Measurements from ENCODE around the gene AP1B1. TPM values are rescaled to one million over a fixed set of nuclear protein-coding genes. Genes with fewer than 3 reads are reported as not detected.

AP1B1 gene
- total RNA-seq, 2 donors from 2014 or later = 41.2 to 42.8 TPM

- DNase-seq = no peak
- no peak overlapping the region for H3K4me3 Mint-ChIP-seq
- no peaks in the 10 kb centered on the region for H3K9me3 ChIP-seq (ENCODE audit: control insufficient read depth, low read length, poor library complexity, severe bottlenecking)
- peak overlapping the region; percentile 90 for H3K27ac Mint-ChIP-seq
- H3K27me3 Mint-ChIP-seq = no peaks in the 10 kb centered on the region
- no peak for ATAC-seq
- H3K4me1 Mint-ChIP-seq = peaks cover 17% of the 10 kb centered on the region
- peaks cover 18% of the 10 kb centered on the region for H3K36me3 Mint-ChIP-seq (ENCODE audit: low read depth)
Measured at GRCh38 chr22:29300467-29300806, 87.9 kb downstream of the AP1B1 start.

GRCh38 chr22:29299136-29299900 lies 89.1 kb downstream of the AP1B1 start:
- Mint-ChIP-seq H3K27me3 (no peaks in the 10 kb centered on the region), H3K4me1 (peaks cover 17% of the 10 kb centered on the region), H3K27ac (peak overlapping the region; percentile 78), H3K4me3 (peak overlapping the region; percentile 49), H3K36me3 (ENCODE audit: low read depth) (peaks cover 18% of the 10 kb centered on the region)
- H3K9me3 ChIP-seq (ENCODE audit: control insufficient read depth, low read length, poor library complexity, severe bottlenecking) = no peaks in the 10 kb centered on the region
- ATAC-seq = no peak
- DNase-seq = no peak

- no peaks in the 10 kb centered on the region for H3K9me3 ChIP-seq (ENCODE audit: control insufficient read depth, low read length, poor library complexity, severe bottlenecking)
- DNase-seq (no peak), ATAC-seq (no peak)
- Mint-ChIP-seq H3K27me3 (no peaks in the 10 kb centered on the region), H3K27ac (no peak overlapping the region), H3K4me1 (peaks cover 17% of the 10 kb centered on the region), H3K4me3 (no peak overlapping the region), H3K36me3 (ENCODE audit: low read depth) (peaks cover 18% of the 10 kb centered on the region)
Measured at GRCh38 chr22:29298641-29299040, 89.7 kb downstream of the AP1B1 start.

GRCh38 chr22:29292379-29292778 lies 96.0 kb downstream of the AP1B1 start:
- H3K4me3 Mint-ChIP-seq = no peak overlapping the region

GRCh38 chr22:29291215-29291614 lies 97.2 kb downstream of the AP1B1 start:
- no peak for ATAC-seq
- H3K27ac Mint-ChIP-seq = no peak overlapping the region
- DNase-seq = no peak
- H3K4me3 Mint-ChIP-seq = no peak overlapping the region
- no peaks in the 10 kb centered on the region for H3K27me3 Mint-ChIP-seq
- H3K9me3 ChIP-seq (ENCODE audit: control insufficient read depth, low read length, poor library complexity, severe bottlenecking) = no peaks in the 10 kb centered on the region
- H3K36me3 Mint-ChIP-seq (ENCODE audit: low read depth) = peaks cover 2% of the 10 kb centered on the region
- peaks cover 16% of the 10 kb centered on the region for H3K4me1 Mint-ChIP-seq

More at GRCh38 chr22:29292379-29292778, 96.0 kb downstream of the AP1B1 start:
- H3K9me3 ChIP-seq (ENCODE audit: control insufficient read depth, low read length, poor library complexity, severe bottlenecking) = no peaks in the 10 kb centered on the region
- peaks cover 5% of the 10 kb centered on the region for H3K36me3 Mint-ChIP-seq (ENCODE audit: low read depth)
- peak overlapping the region; percentile 29 for H3K27ac Mint-ChIP-seq
- DNase-seq = no peak
- no peak for ATAC-seq
- H3K27me3 Mint-ChIP-seq = no peaks in the 10 kb centered on the region
- H3K4me1 Mint-ChIP-seq = peaks cover 11% of the 10 kb centered on the region

GRCh38 chr22:29290061-29290460 lies 98.3 kb downstream of the AP1B1 start:
- Mint-ChIP-seq H3K4me3 (no peak overlapping the region), H3K27ac (no peak overlapping the region), H3K27me3 (no peaks in the 10 kb centered on the region), H3K4me1 (peaks cover 18% of the 10 kb centered on the region), H3K36me3 (ENCODE audit: low read depth) (peaks cover 2% of the 10 kb centered on the region)
- ATAC-seq (no peak), DNase-seq (no peak)
- no peaks in the 10 kb centered on the region for H3K9me3 ChIP-seq (ENCODE audit: control insufficient read depth, low read length, poor library complexity, severe bottlenecking)

- DNase-seq (no peak), ATAC-seq (no peak)
- Mint-ChIP-seq H3K4me3 (no peak overlapping the region), H3K27ac (no peak overlapping the region), H3K4me1 (peaks cover 23% of the 10 kb centered on the region), H3K27me3 (no peaks in the 10 kb centered on the region), H3K36me3 (ENCODE audit: low read depth) (peaks cover 2% of the 10 kb centered on the region)
- no peaks in the 10 kb centered on the region for H3K9me3 ChIP-seq (ENCODE audit: control insufficient read depth, low read length, poor library complexity, severe bottlenecking)
Measured at GRCh38 chr22:29288837-29289236, 99.5 kb downstream of the AP1B1 start.

GRCh38 chr22:29284196-29284595 lies 104.2 kb downstream of the AP1B1 start:
- Mint-ChIP-seq H3K36me3 (ENCODE audit: low read depth) (peaks cover 2% of the 10 kb centered on the region), H3K4me1 (peaks cover 22% of the 10 kb centered on the region), H3K4me3 (no peak overlapping the region), H3K27ac (no peak overlapping the region), H3K27me3 (no peaks in the 10 kb centered on the region)
- H3K9me3 ChIP-seq (ENCODE audit: control insufficient read depth, low read length, poor library complexity, severe bottlenecking) = no peaks in the 10 kb centered on the region
- ATAC-seq (no peak), DNase-seq (no peak)

- Mint-ChIP-seq H3K4me3 (no peak overlapping the region), H3K36me3 (ENCODE audit: low read depth) (peaks cover 16% of the 10 kb centered on the region), H3K27ac (no peak overlapping the region), H3K27me3 (no peaks in the 10 kb centered on the region), H3K4me1 (peaks cover 37% of the 10 kb centered on the region)
- no peak for DNase-seq
- H3K9me3 ChIP-seq (ENCODE audit: control insufficient read depth, low read length, poor library complexity, severe bottlenecking) = no peaks in the 10 kb centered on the region
- no peak for ATAC-seq
Measured at GRCh38 chr22:29277927-29278326, 110.4 kb downstream of the AP1B1 start.

Other genes starting within 250 kb of the AP1B1 start
- gene EMID1, start 182.7 kb downstream of the AP1B1 start, total RNA-seq = not detected
- gene RHBDD3, start 120.6 kb downstream of the AP1B1 start, total RNA-seq = 10 to 100 TPM; 11.3 to 15.9 TPM
- 100 to 1,000 TPM; 323 to 335 TPM for gene EWSR1, start 120.3 kb downstream of the AP1B1 start, total RNA-seq
- gene GAS2L1, start 81.9 kb downstream of the AP1B1 start, total RNA-seq = 10 to 100 TPM in 1 of 2 donors, 1 to 10 TPM in 1; 2.5 to 32.6 TPM
- under 1 TPM in 1 of 2 donors, not detected in 1; 0.92 TPM for gene RASL10A, start 72.9 kb downstream of the AP1B1 start, total RNA-seq
- gene RFPL1, start 50.0 kb upstream of the AP1B1 start, total RNA-seq = not detected
- under 1 TPM; 0.15 to 0.21 TPM for gene NEFH, start 91.6 kb upstream of the AP1B1 start, total RNA-seq
- 10 to 100 TPM; 34.2 to 46.2 TPM for gene THOC5, start 165.2 kb upstream of the AP1B1 start, total RNA-seq
- 10 to 100 TPM; 27.6 to 28.7 TPM for gene NIPSNAP1, start 192.5 kb upstream of the AP1B1 start, total RNA-seq
- gene NF2, start 215.1 kb upstream of the AP1B1 start, total RNA-seq = 10 to 100 TPM; 23.8 to 29.3 TPM